ENCODE data around the gene BFAR. TPM values are rescaled to one million over a fixed set of nuclear protein-coding genes. Genes with fewer than 3 reads are reported as not detected.

The BFAR gene
- total and polyA plus RNA-seq, 2 donors (not counting 1 experiment from before 2014, with no cell fraction given): 78.4 to 85.6 TPM

- TF ChIP-seq CTCF (conservative IDR thresholded peaks at IDR 0.05 in 1 of 2, IDR thresholded peaks at IDR 0.05 in 1 of 2; ENCODE audit: low read depth in 1 of 2, low read length in 2 of 2): no peak
- TF ChIP-seq EZH2 (IDR thresholded peaks at IDR 0.05; ENCODE audit: low read length, missing control alignments): no peak
- Histone ChIP-seq H4K20me1 (ENCODE audit: control insufficient read depth, extremely low read depth, insufficient read depth, low read length) (no peaks in the 10 kb centered on the region), H3K4me3 (replicated peaks in 1 of 4; ENCODE audit: control extremely low read depth in 1 of 4, insufficient read depth in 1 of 4, low read depth in 3 of 4, low read length in 4 of 4) (no peak overlapping the region), H2AFZ (ENCODE audit: low read length) (no peak overlapping the region), H3K36me3 (ENCODE audit: control insufficient read depth, insufficient read depth, low read length) (peaks cover 12% of the 10 kb centered on the region), H3K27me3 (ENCODE audit: control insufficient read depth, insufficient read depth, low read length) (no peaks in the 10 kb centered on the region), H3K4me1 (ENCODE audit: control insufficient read depth, extremely low read depth, insufficient read depth, low read length) (no peaks in the 10 kb centered on the region), H3K9ac (ENCODE audit: insufficient read depth, low read length) (no peak overlapping the region), H3K27ac (ENCODE audit: insufficient read depth, low read length) (no peak overlapping the region), H3K4me2 (ENCODE audit: extremely low read depth, insufficient read depth, low read length) (no peak overlapping the region), H3K79me2 (ENCODE audit: control insufficient read depth, insufficient read depth, low read length) (no peaks in the 10 kb centered on the region), H3K9me3 (ENCODE audit: control insufficient read depth, insufficient read depth, low read depth, low read length) (no peaks in the 10 kb centered on the region)
- DNase-seq (ENCODE audit: low read depth in 2 of 2): no peak
Measured at GRCh38 chr16:14658063-14658462, 25.3 kb downstream of the BFAR start.

- no peak overlapping the region for H3K4me2 ChIP-seq (ENCODE audit: extremely low read depth, insufficient read depth, low read length)
- no peaks in the 10 kb centered on the region for H3K4me1 ChIP-seq (ENCODE audit: control insufficient read depth, extremely low read depth, insufficient read depth, low read length)
- no peak overlapping the region for H3K27ac ChIP-seq (ENCODE audit: insufficient read depth, low read length)
- no peaks in the 10 kb centered on the region for H3K79me2 ChIP-seq (ENCODE audit: control insufficient read depth, insufficient read depth, low read length)
- no peak for TF ChIP-seq EZH2 (IDR thresholded peaks at IDR 0.05; ENCODE audit: low read length, missing control alignments)
- TF ChIP-seq CTCF (conservative IDR thresholded peaks at IDR 0.05 in 1 of 2, IDR thresholded peaks at IDR 0.05 in 1 of 2; ENCODE audit: low read depth in 1 of 2, low read length in 2 of 2): no peak
- no peak overlapping the region for H3K9ac ChIP-seq (ENCODE audit: insufficient read depth, low read length)
- H4K20me1 ChIP-seq (ENCODE audit: control insufficient read depth, extremely low read depth, insufficient read depth, low read length): no peaks in the 10 kb centered on the region
- H3K9me3 ChIP-seq (ENCODE audit: control insufficient read depth, insufficient read depth, low read depth, low read length): no peaks in the 10 kb centered on the region
- H3K4me3 ChIP-seq (replicated peaks in 1 of 4; ENCODE audit: control extremely low read depth in 1 of 4, insufficient read depth in 1 of 4, low read depth in 3 of 4, low read length in 4 of 4): no peak overlapping the region
- no peak overlapping the region for H2AFZ ChIP-seq (ENCODE audit: low read length)
- DNase-seq (ENCODE audit: low read depth in 2 of 2): no peak
- H3K36me3 ChIP-seq (ENCODE audit: control insufficient read depth, insufficient read depth, low read length): peaks cover 6% of the 10 kb centered on the region
- H3K27me3 ChIP-seq (ENCODE audit: control insufficient read depth, insufficient read depth, low read length): no peaks in the 10 kb centered on the region
Measured at GRCh38 chr16:14667347-14668266, 34.9 kb downstream of the BFAR start.

GRCh38 chr16:14668556-14669223 lies 35.9 kb downstream of the BFAR start:
- Histone ChIP-seq H4K20me1 (ENCODE audit: control insufficient read depth, extremely low read depth, insufficient read depth, low read length) (no peaks in the 10 kb centered on the region), H3K27me3 (ENCODE audit: control insufficient read depth, insufficient read depth, low read length) (no peaks in the 10 kb centered on the region), H3K4me3 (replicated peaks in 1 of 4; ENCODE audit: control extremely low read depth in 1 of 4, insufficient read depth in 1 of 4, low read depth in 3 of 4, low read length in 4 of 4) (no peak overlapping the region), H3K4me1 (ENCODE audit: control insufficient read depth, extremely low read depth, insufficient read depth, low read length) (no peaks in the 10 kb centered on the region), H3K9me3 (ENCODE audit: control insufficient read depth, insufficient read depth, low read depth, low read length) (no peaks in the 10 kb centered on the region), H3K4me2 (ENCODE audit: extremely low read depth, insufficient read depth, low read length) (no peak overlapping the region), H3K27ac (ENCODE audit: insufficient read depth, low read length) (no peak overlapping the region), H2AFZ (ENCODE audit: low read length) (no peak overlapping the region), H3K79me2 (ENCODE audit: control insufficient read depth, insufficient read depth, low read length) (no peaks in the 10 kb centered on the region), H3K36me3 (ENCODE audit: control insufficient read depth, insufficient read depth, low read length) (peaks cover 6% of the 10 kb centered on the region), H3K9ac (ENCODE audit: insufficient read depth, low read length) (no peak overlapping the region)
- TF ChIP-seq CTCF (conservative IDR thresholded peaks at IDR 0.05 in 1 of 2, IDR thresholded peaks at IDR 0.05 in 1 of 2; ENCODE audit: low read depth in 1 of 2, low read length in 2 of 2): no peak
- no peak for TF ChIP-seq EZH2 (IDR thresholded peaks at IDR 0.05; ENCODE audit: low read length, missing control alignments)
- peak in 1 of 2 donors; percentile 18 for DNase-seq (ENCODE audit: low read depth in 2 of 2)

All from fibroblast of lung (primary cell).